ENCODE measurements around the gene PSMA3. TPM values are rescaled to one million over a fixed set of nuclear protein-coding genes. Genes with fewer than 3 reads are reported as not detected.

Gene PSMA3
- total RNA-seq, 1 donor from 2014 or later: 102 TPM

- DNase-seq: peak; percentile 35
Measured at GRCh38 chr14:58299401-58300330, 55.0 kb downstream of the PSMA3 start.

GRCh38 chr14:58301416-58301815 lies 56.8 kb downstream of the PSMA3 start:
- DNase-seq: no peak

DNA sequence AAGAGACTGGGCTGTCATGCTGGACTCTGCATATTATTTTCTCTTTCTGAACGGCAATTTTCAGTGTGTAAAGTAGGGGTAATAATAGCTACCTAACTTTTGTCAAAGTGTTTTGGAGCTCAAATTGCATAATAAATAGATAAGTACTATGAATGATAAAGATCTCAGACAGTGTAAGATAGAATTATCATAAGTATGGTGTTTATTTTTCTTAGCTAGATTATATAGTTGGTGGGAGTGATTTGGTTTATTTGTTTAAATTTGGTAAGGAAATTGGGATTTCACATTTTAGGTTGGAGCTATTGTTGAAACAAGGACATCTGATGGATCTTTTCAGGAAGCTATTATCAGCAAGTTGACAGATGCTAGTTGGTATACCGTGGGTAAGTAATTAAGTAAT lies 61.1 kb downstream of the PSMA3 start:
- DNase-seq: no peak

DNA sequence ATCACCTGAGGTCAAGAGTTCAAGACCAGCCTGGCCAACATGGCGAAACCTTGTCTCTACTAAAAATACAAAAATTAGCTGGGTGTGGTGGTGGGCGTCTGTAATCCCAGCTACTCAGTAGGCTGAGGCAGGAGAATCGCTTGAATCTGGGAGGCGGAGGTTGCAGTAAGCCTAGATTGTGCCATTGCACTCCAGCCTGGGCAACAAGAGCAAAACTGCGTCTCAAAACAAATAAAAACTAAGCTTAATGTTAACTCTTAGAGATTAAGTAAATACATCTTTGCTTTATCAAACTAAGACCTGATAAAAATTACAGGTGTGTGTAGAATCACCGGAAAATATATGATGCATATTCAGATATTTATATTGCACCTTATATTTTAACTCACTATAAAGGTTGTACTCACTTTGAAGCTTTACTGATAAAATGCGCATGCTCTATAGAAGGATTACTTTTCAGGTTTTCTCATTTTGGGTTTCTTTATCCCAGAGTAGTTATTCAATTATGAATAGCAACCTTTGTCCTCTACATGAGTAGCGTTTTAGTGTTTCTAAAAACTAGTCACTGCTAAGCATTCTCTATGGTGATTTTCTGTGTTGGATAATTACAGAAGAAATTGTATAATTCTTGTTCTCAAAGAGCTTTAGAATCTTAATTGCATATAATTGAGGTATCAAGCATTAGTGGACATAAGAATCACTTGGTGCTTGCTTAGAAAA lies 63.1 kb downstream of the PSMA3 start:
- DNase-seq: no peak

DNA sequence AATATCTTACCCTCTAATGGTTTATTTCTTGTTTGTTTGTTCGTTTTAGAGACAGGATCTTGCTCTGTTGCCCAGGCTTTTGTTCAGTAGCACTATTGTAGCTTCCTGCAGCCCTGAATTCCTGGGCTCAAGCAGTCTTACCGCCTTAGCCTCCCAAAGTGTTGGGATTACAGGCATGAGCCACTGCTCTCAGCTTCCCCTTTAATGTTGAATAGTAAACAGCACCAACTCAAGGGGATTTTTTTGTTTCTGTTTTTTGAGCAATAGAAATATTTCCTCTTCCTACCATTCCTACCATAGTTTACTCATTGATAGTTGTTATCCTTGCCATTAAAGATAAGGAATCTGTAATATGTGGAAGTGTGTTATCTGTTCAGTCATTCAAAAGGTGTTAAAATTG lies 64.4 kb downstream of the PSMA3 start:
- no peak for DNase-seq

DNA sequence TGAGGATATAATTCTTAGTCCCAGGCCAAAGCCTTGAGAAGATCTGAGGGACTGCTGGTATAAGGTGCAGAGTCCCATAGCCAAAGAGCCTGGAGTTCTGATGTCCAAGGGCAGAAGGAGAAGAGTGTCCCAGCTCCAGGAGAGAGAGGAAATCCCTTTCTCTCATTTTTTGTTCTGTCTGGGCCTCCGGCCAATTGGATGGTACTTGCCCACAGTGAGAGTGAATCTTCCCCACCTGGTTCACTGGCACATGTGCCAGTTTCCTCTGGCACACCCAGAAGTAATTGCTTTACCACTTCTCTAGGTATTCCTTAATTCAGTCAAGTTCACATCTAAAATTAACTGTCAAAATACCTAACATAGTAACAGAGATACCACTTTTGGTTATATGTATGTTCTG lies 69.1 kb downstream of the PSMA3 start:
- no peak for DNase-seq

DNA sequence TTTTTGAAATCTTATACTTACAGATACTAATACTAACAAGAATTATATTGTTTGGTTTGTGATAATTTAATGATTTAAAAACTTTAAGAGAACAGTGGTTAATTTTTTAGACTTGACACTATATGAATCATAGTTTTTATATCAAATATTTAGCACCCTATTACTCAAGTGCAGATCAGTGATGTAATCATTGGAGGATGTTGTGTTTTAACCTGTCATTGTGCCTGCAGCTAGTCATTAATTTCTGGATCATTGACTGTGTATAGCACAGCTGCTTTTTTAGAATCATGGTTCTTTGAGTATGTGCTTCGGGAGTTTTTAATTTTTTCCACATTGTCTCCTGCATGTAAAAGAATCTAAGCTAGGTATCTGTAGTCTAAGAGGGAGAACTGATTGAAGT lies 71.0 kb downstream of the PSMA3 start:
- DNase-seq: no peak

Other genes starting within 250 kb of the PSMA3 start
- gene ARMH4, start 92.6 kb upstream of the PSMA3 start, total RNA-seq: 1.5 and 2.0 TPM in 2 replicates
- 39.6 and 42.4 TPM in 2 replicates for gene ACTR10, start 44.7 kb upstream of the PSMA3 start, total RNA-seq
- gene ARID4A, start 53.7 kb downstream of the PSMA3 start, total RNA-seq: 15.9 and 17.9 TPM in 2 replicates
- not detected in 2 replicates for gene TOMM20L, start 151.1 kb downstream of the PSMA3 start, total RNA-seq
- 17.0 and 17.5 TPM in 2 replicates for gene TIMM9, start 182.7 kb downstream of the PSMA3 start, total RNA-seq
- gene KIAA0586, start 182.9 kb downstream of the PSMA3 start, total RNA-seq: 20.9 and 36.8 TPM in 2 replicates